Upper lobe of right lung (tissue), 1 donor: ENCODE data around the gene FOXN1. TPM values are rescaled to one million over a fixed set of nuclear protein-coding genes. Genes with fewer than 3 reads are reported as not detected.

ENCODE experiments used
- ATAC-seq: fragments of 200-7000 bp; cut with Tn5 transposase; one replicate; pipeline ENCODE4 v1.9.1; 2020; ENCODE audit warnings: mild to moderate bottlenecking, moderate library complexity
- DNase-seq: peaks from one replicate; pipeline ENCODE4 v3.0.0-alpha.2; 2020
- H3K27ac ChIP-seq: fragments of 200-600 bp; one replicate; pipeline ENCODE4 v1.8.0; 2022
- H3K27me3 ChIP-seq: fragments of 200-600 bp; one replicate; pipeline ENCODE4 v1.8.0; 2022; ENCODE audit warnings: mild to moderate bottlenecking
- H3K36me3 ChIP-seq: fragments of 200-600 bp; one replicate; pipeline ENCODE4 v1.8.0; 2022
- H3K4me1 ChIP-seq: fragments of 200-600 bp; one replicate; pipeline ENCODE4 v1.8.0; 2022
- H3K4me3 ChIP-seq: fragments of 200-600 bp; one replicate; pipeline ENCODE4 v1.8.0; 2022; ENCODE audit warnings: mild to moderate bottlenecking
- H3K9me3 ChIP-seq: fragments of 200-600 bp; one replicate; pipeline ENCODE4 v1.8.0; 2022
- intact Hi-C: fragments of 100-400 bp; cut with DNase I; formaldehyde crosslinking; loops from one replicate; pipeline ENCODE4 v1.11.0; 2022
- total RNA-seq: library from RNA; stranded (reverse); fragmentation: NEBNext Ultra II Directional; extraction: Animal tissue kit (Norgen Biotek cat#: 25700); gene quantifications from one replicate; pipeline ENCODE4 v1.2.1, GENCODE V29; 2021
- TF ChIP-seq, protein P1 (sequence below): fragments of 200-600 bp; IDR thresholded peaks from one replicate; pipeline ENCODE4 v1.8.0; 2022; ENCODE audit warnings: antibody characterized with exemption
- donor health status: DM: no; HTN: yes; CAD: no; lungs with severe emphysema.

FOXN1 gene
- total RNA-seq, 1 donor from 2014 or later = 0.35 TPM

DNA sequence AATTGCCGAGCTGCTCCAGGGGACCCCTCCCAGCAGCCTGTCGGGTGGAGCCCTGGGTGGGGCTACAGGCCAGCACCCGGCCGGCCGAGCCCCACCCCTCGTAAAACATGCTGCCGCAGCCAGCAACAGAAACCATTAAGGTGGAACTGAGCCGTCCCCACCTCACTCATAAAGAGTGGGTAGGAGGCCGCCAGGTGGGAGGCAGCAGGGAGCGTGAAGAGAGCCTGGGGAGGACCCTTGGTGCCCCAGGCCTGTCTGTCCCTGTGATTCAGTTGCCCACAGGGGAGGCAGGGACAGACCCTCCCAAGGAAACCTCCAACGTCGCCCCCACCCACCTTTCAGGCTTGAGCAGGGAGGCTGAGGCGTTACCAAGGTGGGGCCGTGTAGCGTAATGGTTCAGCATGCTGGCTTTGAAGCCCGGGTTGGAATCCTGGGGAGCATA lies 8.4 kb downstream of the FOXN1 start:
- Histone ChIP-seq H3K27ac (no peak overlapping the region), H3K27me3 (no peaks in the 10 kb centered on the region), H3K36me3 (no peaks in the 10 kb centered on the region), H3K9me3 (no peaks in the 10 kb centered on the region), H3K4me1 (no peaks in the 10 kb centered on the region), H3K4me3 (no peak overlapping the region)
- TF ChIP-seq, protein P1, sequence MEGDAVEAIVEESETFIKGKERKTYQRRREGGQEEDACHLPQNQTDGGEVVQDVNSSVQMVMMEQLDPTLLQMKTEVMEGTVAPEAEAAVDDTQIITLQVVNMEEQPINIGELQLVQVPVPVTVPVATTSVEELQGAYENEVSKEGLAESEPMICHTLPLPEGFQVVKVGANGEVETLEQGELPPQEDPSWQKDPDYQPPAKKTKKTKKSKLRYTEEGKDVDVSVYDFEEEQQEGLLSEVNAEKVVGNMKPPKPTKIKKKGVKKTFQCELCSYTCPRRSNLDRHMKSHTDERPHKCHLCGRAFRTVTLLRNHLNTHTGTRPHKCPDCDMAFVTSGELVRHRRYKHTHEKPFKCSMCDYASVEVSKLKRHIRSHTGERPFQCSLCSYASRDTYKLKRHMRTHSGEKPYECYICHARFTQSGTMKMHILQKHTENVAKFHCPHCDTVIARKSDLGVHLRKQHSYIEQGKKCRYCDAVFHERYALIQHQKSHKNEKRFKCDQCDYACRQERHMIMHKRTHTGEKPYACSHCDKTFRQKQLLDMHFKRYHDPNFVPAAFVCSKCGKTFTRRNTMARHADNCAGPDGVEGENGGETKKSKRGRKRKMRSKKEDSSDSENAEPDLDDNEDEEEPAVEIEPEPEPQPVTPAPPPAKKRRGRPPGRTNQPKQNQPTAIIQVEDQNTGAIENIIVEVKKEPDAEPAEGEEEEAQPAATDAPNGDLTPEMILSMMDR = no peak
- intact Hi-C loops = no loop called here
- ATAC-seq (no peak), DNase-seq (no peak)

DNA sequence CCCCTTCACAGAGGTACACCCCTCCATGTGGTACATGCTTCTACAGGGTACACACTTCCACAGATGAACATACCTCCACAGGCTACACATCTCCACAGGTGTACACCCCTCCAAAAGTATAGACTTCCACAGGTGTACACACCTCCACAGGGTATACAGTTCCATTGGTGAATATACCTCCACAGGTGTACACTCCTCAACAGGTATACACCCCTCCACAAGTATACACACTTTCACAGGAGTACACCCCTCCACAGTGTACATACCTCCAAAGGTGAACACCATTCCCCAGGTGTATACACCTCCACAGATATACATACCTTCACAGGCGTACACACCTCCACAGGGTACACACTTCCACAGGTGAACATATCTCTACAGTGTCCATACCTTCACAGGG lies 9.4 kb downstream of the FOXN1 start:
- ATAC-seq = no peak
- intact Hi-C loops = no loop called here
- TF ChIP-seq, protein P1 = no peak

DNA sequence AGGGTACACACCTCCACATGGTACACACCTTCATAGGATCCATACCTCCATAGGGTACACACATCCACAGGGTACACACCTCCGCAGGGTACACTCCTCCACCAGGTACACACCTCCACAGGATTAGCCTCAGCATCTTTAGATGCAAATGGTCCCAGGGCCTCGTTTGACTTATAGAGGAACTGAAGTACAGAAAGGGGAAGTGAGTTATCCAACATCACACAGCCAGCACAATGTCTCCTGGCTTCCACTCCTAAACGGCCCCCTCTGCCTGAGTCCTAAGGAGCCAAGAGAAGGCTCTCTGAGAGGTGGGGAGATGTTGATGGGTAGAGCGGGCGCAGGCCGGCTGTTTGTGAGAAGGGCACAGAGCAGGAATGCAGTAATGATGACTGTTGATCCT lies 12.0 kb downstream of the FOXN1 start:
- TF ChIP-seq, protein P1 = no peak
- Histone ChIP-seq H3K27me3 (no peaks in the 10 kb centered on the region), H3K4me3 (no peak overlapping the region), H3K4me1 (no peaks in the 10 kb centered on the region), H3K27ac (no peak overlapping the region), H3K36me3 (no peaks in the 10 kb centered on the region), H3K9me3 (no peaks in the 10 kb centered on the region)
- intact Hi-C loops = no loop called here
- DNase-seq = no peak
- ATAC-seq = peak; percentile 44

More for the DNA sequence above, 9.4 kb downstream of the FOXN1 start:
- Histone ChIP-seq H3K9me3 (no peaks in the 10 kb centered on the region), H3K27ac (no peak overlapping the region), H3K36me3 (no peaks in the 10 kb centered on the region), H3K4me1 (no peaks in the 10 kb centered on the region), H3K4me3 (no peak overlapping the region), H3K27me3 (no peaks in the 10 kb centered on the region)
- DNase-seq = no peak

DNA sequence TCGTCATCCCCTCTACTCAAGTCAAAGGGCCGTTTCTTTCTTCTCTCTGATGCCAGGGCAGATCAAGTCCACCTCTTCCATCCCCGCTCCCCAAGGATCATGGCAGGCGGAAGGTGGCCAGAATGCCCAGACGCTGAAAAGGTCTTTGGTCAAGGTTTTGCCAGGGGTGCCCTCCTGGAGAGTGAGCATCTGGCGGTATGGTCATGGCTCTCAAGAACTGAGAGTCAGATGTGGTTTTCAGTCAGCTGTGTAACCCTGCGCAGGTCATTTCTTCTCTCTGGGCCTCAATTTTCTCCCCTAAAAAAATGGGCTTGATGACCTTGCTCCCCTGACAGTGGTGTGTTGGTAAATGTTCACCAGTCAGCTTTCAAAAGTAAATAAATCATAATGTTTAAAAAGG lies 12.4 kb downstream of the FOXN1 start:
- ATAC-seq (no peak), DNase-seq (no peak)
- Histone ChIP-seq H3K9me3 (no peaks in the 10 kb centered on the region), H3K4me1 (no peaks in the 10 kb centered on the region), H3K4me3 (no peak overlapping the region), H3K27me3 (no peaks in the 10 kb centered on the region), H3K36me3 (no peaks in the 10 kb centered on the region), H3K27ac (no peak overlapping the region)
- intact Hi-C loops = no loop called here
- TF ChIP-seq, protein P1 = no peak

DNA sequence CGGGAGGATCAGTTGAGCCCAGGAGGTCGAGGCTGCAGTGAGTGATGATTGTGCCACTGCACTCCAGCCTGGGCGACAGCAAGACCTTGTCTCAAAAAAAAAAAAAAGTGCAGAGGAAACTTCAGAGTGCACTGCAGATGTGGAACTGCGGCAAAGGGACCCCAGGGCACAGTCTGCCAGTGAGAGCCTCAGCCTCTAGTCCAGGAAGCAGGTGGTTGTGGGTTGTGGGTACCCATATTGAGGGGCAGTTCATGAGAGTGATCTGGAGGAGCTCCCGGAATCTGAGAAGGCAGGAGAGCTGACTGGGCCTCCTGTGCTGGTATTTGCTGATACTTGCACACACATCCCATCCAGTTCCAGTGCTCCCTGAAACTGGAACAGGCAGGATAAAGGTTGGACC lies 13.1 kb downstream of the FOXN1 start:
- ATAC-seq = no peak

More for the DNA sequence above, 13.1 kb downstream of the FOXN1 start:
- Histone ChIP-seq H3K4me3 (no peak overlapping the region), H3K36me3 (no peaks in the 10 kb centered on the region), H3K4me1 (no peaks in the 10 kb centered on the region), H3K27ac (no peak overlapping the region), H3K27me3 (no peaks in the 10 kb centered on the region), H3K9me3 (no peaks in the 10 kb centered on the region)
- TF ChIP-seq, protein P1 = no peak
- intact Hi-C loops = no loop called here
- no peak for DNase-seq
